Neutrophil (primary cell): ENCODE data around the gene DOCK4.

Source experiments
- H3K27ac ChIP-seq: fragments of 200-600 bp; sonication (generic); 2 replicates; pipeline ENCODE4 v1.5.1; 2016; ENCODE audit warnings: mild to moderate bottlenecking, moderate library complexity
- H3K27me3 ChIP-seq: fragments of 200-600 bp; sonication (generic); 2 replicates; pipeline ENCODE4 v1.6.0; 2016; ENCODE audit warnings: mild to moderate bottlenecking
- H3K36me3 ChIP-seq: fragments of 200-600 bp; sonication (generic); 2 replicates; pipeline ENCODE4 v1.5.1; 2017
- H3K4me1 ChIP-seq, 2 experiments: fragments of 200-600 bp in 1 of 2; sonication (generic) in 1 of 2; 1 replicate in 1 of 2; 2 replicates in 1 of 2; pipeline versions ENCODE4 v1.5.1 to v1.6.1; 2013 to 2016; ENCODE audit warnings: low read depth in 1 of 2, low read length in 1 of 2, mild to moderate bottlenecking in 1 of 2, moderate library complexity in 1 of 2; ENCODE audit not compliant: control insufficient read depth in 1 of 2, insufficient read depth in 1 of 2
- H3K4me3 ChIP-seq, 2 experiments: fragments of 200-600 bp in 1 of 2; sonication (generic) in 1 of 2; 1 replicate in 1 of 2; 2 replicates in 1 of 2; pipeline ENCODE4 v1.5.1; 2013 to 2016; ENCODE audit warnings: low read depth in 1 of 2, low read length in 1 of 2, mild to moderate bottlenecking in 1 of 2, moderate library complexity in 1 of 2
- H3K9me3 ChIP-seq: fragments of 200-600 bp; sonication (generic); 2 replicates; pipeline ENCODE4 v1.5.1; 2016
- TF ChIP-seq, protein P1 (sequence below): fragments of 200-600 bp; sonication (generic); IDR thresholded peaks from 2 replicates; pipeline ENCODE4 v1.5.1; 2016; ENCODE audit warnings: antibody characterized with exemption

The DOCK4 gene

DNA sequence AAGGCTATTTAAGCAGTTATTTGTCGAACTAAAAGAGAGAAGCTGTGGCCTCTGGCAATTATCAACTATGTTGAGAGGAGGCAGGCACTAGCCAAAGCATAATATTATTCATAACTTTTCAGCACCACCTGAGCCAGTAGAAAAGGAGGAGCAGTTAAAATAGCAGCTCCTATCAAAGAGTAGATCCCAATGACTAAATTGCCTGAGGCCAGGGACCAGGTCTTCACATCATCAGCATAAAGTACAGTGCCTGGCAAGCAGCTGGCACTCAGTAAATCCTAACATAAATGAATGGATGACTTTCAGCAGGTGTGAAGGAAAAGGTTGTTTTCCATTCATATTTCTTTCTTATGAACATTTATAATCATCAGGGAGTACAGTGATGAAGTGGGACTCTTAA, 334.9 kb downstream of the DOCK4 start:
- H3K36me3 ChIP-seq = no peaks in the 10 kb centered on the region
- H3K4me3 ChIP-seq = no peak overlapping the region
- no peaks in the 10 kb centered on the region for H3K27me3 ChIP-seq
- H3K27ac ChIP-seq = no peak overlapping the region
- H3K4me1 ChIP-seq = no peaks in the 10 kb centered on the region
- H3K9me3 ChIP-seq = no peaks in the 10 kb centered on the region
- TF ChIP-seq, protein P1, sequence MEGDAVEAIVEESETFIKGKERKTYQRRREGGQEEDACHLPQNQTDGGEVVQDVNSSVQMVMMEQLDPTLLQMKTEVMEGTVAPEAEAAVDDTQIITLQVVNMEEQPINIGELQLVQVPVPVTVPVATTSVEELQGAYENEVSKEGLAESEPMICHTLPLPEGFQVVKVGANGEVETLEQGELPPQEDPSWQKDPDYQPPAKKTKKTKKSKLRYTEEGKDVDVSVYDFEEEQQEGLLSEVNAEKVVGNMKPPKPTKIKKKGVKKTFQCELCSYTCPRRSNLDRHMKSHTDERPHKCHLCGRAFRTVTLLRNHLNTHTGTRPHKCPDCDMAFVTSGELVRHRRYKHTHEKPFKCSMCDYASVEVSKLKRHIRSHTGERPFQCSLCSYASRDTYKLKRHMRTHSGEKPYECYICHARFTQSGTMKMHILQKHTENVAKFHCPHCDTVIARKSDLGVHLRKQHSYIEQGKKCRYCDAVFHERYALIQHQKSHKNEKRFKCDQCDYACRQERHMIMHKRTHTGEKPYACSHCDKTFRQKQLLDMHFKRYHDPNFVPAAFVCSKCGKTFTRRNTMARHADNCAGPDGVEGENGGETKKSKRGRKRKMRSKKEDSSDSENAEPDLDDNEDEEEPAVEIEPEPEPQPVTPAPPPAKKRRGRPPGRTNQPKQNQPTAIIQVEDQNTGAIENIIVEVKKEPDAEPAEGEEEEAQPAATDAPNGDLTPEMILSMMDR = no peak

DNA sequence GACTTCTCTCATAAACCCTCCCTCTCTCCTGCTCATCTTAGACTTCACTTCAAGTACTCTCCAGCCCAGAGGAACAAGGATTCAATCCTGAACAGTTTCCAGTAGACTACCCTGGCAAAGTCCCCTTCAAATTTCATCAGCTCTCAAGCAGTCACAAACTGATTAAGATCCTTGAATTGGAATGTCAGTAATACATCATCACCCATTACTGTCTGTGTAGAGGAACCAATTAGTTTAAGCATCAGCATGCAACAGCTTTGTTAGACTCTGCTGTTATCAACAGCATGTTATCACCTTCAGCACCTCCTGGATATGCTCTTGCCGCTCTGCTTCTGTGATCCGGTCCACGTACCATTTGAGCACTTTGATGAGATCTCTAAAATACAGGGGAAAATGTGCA, 336.9 kb downstream of the DOCK4 start:
- H3K4me3 ChIP-seq = no peak overlapping the region
- no peaks in the 10 kb centered on the region for H3K36me3 ChIP-seq
- no peaks in the 10 kb centered on the region for H3K27me3 ChIP-seq
- H3K9me3 ChIP-seq = no peaks in the 10 kb centered on the region
- no peak overlapping the region for H3K27ac ChIP-seq
- TF ChIP-seq, protein P1 = no peak
- H3K4me1 ChIP-seq = no peaks in the 10 kb centered on the region

DNA sequence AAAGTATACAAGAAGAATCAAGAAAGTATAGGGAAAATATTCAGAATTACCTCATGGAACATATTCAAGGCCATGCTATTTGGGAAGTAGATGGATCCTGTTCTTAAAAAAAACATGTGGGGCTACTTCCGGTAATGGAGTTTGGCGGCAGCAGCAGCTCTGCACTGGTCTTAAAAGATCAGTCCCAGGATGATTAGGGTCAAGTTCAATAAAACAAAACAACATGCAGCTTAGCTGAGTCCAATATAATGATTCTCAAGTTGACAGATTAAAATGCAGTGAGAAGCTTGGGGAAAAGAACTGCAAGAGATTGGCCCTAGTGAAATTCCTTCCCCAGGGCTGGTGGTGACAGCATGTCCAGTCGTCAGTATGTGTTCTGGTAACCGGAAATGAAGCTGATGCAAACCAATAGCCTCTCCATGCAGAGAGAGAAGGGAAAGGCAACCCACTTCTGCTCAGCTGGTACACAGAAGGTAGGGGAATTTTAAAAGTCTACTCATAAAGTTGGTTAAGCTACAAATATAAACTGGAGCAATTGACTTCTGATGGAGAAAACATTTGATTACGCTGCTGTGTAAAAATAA, 338.8 kb downstream of the DOCK4 start:
- TF ChIP-seq, protein P1 = no peak
- Histone ChIP-seq H3K4me1 (no peaks in the 10 kb centered on the region), H3K27me3 (no peaks in the 10 kb centered on the region), H3K27ac (no peak overlapping the region), H3K36me3 (no peaks in the 10 kb centered on the region), H3K9me3 (no peaks in the 10 kb centered on the region), H3K4me3 (no peak overlapping the region)

DNA sequence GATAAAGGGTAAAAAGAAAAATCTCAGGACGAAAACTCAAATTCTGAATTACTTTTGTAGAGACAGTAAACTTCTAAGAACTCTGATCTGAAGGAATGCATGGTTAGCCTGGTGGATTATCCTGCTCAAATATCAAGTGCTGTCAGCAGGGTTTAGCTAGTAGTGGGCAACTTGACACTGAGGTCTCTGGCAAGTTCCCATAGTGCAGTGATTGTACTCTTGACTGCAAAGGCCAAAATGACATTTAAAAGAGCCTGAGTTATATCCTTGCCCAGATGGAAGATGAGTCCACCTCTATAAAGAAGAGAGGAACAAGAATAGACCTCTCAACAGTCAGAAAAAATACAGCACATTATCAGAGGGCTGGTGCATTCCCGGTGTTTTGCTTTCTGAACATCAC, 339.4 kb downstream of the DOCK4 start:
- H3K4me3 ChIP-seq = no peak overlapping the region
- H3K4me1 ChIP-seq = no peaks in the 10 kb centered on the region
- H3K27me3 ChIP-seq = no peaks in the 10 kb centered on the region
- no peaks in the 10 kb centered on the region for H3K9me3 ChIP-seq
- no peaks in the 10 kb centered on the region for H3K36me3 ChIP-seq
- TF ChIP-seq, protein P1 = no peak
- H3K27ac ChIP-seq = no peak overlapping the region

DNA sequence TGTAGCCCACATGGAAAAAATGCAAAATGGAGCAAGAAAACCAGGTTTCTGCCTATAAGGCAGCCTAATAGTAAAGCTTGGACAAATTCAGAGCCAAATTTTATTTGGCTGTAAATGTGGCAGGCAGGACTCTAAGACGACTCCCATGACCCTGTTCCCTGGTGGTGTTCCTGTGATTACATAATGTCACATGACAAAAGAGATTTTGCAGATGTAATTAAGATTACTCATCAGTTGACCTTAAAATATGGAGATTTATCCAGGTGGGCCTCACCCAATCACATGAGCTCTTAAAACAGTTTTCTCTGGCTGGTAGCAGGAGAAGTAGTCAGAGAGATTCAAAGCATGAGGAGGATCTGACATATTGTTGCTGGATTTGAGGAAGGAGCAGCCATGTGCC, 340.8 kb downstream of the DOCK4 start:
- TF ChIP-seq, protein P1 = no peak
- no peaks in the 10 kb centered on the region for H3K36me3 ChIP-seq
- no peak overlapping the region for H3K4me3 ChIP-seq
- H3K27me3 ChIP-seq = no peaks in the 10 kb centered on the region
- H3K4me1 ChIP-seq = no peaks in the 10 kb centered on the region
- H3K27ac ChIP-seq = no peak overlapping the region
- no peaks in the 10 kb centered on the region for H3K9me3 ChIP-seq
